Hematopoietic multipotent progenitor cell treated with erythropoietin and hydrocortisone succinate and interleukin-3 and kit ligand, for 8 days (in vitro differentiated cells): ENCODE results near the gene CREB5.
A peak's percentile ranks its signal among the peaks of the same experiment; 100 is the strongest.
"Not testable (repeated sequence)": the region's sequence is repeated elsewhere in the genome, so short reads cannot be mapped to it uniquely, and the experiment has no call there.

Experiments
- DNase-seq: peaks from one replicate; pipeline ENCODE4 v3.0.0-alpha.2; 2015

CREB5 gene

DNA sequence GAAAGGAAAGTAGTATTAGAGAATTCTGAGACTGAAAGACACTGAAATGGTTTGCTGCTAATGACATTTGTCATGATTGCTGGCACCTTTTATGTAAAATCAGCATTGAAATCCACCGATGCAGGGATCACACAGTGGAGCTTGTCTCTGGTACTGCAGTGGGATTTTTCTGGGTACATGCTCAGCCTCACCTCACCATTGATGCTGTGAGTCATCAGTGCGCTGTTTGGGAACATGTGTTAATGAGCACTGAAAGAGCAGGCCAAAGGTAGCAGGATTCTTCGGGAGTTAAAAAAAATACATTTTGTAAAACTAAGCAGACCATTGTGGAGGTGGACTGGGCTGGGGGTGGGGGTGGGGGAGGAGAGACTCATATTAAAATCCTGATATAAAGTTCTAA lies 174.9 kb downstream of the CREB5 start:
- no peak for DNase-seq

DNA sequence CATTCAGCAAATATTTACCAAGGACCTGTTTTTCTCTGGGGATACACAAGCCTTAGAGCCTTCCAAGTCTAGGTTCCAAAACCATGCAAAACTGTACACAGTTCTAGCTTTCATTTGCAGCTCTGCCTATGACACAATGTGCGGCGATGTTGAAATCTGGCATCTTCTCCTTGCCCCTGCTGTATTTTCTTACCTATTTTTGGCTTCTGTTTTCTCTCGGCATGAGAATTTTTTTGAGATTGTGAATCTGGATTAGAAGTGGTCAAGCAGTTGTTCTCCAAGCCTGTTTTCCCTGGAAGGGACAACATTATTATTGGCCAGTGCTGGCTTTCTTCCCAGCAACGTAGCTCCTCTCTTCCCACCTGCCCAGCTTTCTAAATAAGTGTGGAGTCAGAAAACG lies 176.3 kb downstream of the CREB5 start:
- DNase-seq: no peak

DNA sequence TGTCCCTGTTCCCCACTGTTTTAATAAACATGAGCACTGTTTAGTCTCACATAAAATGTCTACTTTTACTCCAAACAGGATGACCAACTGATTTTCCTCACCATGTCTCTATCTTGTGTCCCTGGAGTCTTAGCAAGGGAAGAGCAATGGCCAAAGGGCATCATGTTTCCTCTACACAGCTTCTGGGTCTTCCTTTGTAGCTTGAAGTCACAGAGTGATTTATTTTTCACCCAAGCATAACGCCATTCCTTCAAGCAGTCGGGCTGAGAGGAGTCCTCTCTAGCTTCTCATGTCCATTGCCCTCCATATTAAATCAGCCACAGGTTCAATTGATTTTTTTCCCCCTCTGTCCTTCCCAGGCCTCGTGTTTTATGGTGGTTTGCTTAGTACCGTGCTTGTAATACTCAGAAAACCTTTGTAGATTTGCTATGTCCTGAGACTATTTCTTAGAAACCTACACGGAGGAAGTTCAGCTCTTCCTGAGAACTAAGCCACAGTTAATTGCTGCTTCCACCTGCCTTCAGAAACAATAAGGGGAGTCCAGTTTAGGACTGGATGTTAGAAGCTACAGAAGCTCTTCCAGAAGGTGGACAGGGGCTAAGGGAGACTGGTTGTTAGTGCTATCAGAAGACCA lies 178.8 kb downstream of the CREB5 start:
- no peak for DNase-seq

GRCh38 chr7:28591725-28592349 lies 179.5 kb downstream of the CREB5 start:
- DNase-seq: no peak

GRCh38 chr7:28592861-28593260 lies 180.5 kb downstream of the CREB5 start:
- DNase-seq: no peak

DNA sequence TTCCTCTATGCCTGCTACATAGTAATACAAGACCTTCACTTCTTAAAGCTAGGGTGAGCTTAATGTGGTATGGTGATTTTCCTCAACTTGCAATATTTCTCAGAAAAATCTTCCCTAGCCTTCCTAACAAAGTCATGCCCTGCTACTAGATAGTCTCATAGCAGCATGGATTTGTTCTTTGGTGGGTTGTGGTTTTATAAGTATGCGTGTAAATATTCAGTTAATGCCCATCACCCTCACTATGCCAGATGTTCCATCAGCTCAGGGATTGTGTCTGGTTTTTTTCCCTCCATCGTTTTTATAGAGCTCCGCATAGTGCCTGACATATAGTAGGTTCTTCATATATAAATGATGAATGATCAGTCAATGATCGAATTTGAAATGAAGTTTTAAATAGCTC lies 182.8 kb downstream of the CREB5 start:
- DNase-seq: no peak

- DNase-seq: no peak
Measured at GRCh38 chr7:28595801-28596200, 183.5 kb downstream of the CREB5 start.

GRCh38 chr7:28596245-28596935 lies 184.1 kb downstream of the CREB5 start:
- no peak for DNase-seq

DNA sequence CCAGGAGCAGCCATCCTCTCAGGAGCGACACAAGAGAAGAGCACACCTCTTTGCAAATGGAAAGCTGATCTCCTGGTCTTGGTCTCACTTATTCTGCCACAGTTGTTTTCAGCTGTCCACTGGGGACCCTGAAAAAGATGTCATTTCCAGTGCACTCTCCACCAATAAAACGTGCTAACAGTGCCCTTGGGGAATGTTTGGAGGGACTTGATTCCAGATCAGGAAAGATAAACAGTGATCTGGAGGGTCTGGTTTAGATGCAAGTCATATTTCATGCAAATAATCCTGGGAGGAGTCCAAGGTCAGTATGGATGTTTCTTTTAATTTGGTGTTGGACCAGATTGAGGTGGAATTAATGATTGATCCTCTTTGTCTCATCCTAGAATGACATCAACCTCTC lies 185.0 kb downstream of the CREB5 start:
- no peak for DNase-seq

DNA sequence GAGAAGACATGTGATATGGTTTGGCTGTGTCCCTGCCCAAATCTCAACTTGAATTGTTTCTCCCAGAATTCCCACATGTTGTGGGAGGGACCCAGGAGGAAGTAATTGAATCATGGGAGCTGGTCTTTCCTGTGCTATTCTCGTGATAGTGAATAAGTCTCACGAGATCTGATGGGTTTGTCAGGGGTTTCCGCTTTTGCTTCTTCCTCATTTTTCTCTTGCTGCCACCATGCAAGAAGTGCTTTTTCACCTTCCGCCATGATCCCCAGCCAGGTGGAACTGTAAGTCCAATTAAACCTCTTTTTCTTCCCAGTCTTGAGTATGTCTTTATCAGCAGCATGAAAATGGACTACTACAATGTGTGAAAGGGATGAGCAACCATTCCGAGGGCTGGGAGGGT lies 185.7 kb downstream of the CREB5 start:
- not testable (repeated sequence) for DNase-seq

DNA sequence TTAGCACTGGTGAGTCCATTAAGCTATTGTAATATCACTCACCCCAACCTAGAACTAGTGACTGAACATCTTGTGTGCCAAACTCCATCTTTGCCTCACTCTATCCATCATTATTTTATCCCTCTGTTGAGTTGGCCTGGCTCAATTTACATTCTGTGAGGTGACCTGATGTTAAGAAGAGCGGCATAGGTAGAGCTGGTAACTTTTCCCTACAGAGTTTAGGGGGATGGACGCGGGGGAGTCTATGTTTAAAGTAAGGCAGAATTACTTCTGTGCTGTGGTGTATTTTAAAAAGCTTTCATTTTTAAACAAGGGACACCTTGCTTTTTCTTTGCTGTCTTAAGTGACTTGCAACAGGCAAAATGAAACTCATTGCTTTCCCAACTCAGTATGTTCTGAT lies 186.3 kb downstream of the CREB5 start:
- no peak for DNase-seq

DNA sequence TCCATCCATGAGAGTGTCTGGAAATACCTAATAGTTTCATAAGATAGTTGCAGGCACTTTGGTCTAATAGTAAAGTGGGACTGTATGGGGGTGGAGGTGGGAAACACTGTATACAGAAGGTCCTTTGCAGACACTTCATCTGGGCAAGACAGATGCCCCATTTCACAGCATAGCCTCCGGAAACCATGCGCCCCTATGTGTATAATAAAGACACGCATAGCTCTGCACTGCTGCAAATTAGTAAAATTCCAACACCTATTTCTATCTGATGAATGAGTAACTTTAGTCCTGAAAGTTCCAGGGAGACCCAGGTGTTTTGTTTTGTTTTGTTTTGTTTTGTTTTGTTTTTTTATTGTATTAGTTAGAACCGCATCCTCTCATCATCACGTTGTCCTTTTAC lies 187.1 kb downstream of the CREB5 start:
- no peak for DNase-seq

GRCh38 chr7:28602282-28602681 lies 190.0 kb downstream of the CREB5 start:
- no peak for DNase-seq

DNA sequence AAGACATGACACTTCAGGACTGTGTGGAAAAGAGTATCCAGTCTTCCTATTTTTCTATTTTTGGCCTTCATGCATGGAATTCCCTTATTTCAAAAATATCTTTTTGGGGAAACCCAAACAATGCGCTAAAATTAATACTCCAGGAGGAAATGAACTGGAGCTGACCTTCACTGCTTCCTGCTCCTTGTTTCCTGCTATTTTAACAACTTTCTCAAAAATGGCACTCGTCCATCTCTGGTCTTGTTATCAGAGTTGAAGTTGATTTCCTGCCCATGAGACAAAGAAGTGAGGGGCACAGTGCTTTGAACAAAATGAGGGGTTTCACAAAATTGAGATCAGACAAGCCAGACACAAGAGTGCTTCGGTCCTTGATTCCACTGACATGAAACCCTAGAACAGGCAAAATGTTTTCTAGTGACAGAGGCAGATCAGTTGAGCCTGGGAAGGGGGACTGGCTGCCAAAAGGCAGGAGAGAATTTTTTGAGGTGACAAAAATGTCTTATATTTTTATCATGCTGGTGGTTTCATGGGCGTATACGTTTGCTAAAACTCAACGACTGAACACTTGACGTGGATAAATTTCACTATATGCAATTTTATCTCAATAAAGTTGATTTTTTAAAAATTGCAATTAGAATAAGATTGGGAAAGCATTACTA lies 193.2 kb downstream of the CREB5 start:
- DNase-seq: peak; percentile 60

DNA sequence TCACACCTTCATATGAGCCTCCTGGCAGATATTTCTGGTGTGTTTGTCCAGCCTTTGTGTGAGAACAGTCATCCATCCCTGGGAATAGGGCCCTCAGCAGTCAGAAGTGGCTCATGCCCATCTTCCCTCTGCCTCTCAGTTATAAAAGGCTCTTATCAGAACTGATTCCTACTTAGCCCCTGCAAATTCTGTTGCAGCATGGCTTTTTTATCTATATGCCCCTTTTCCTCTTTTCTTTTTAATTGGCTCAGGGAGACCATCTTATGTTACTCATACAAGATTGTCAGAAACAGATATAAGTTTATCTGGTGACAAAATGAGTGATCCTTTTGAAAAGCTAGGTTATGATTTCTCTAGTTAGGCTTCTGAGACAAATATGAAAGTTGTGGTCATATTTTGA lies 194.1 kb downstream of the CREB5 start:
- peak; percentile 83 for DNase-seq

- no peak for DNase-seq
Measured at GRCh38 chr7:28607855-28608193, 195.5 kb downstream of the CREB5 start.

DNA sequence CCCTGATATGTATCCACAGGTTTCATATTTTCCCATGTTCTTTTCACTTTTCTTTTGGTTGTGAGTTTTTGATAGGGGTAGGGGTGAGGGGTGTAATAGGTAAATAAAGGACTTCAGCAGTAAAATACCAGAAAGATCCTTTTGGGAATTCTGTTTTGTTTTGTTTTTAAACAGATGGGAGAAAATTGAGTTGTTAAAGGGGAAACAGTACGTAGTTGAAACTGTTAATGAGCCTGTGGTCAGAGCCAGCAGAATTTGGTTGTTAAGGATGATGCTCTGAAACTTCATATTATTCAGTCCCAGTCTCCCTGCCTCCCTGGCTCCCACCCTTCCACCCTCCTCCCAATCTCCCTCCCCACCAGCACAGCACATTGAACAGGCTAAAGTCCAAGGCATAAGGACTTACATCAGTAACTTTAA lies 195.9 kb downstream of the CREB5 start:
- no peak for DNase-seq

GRCh38 chr7:28608731-28609130 lies 196.4 kb downstream of the CREB5 start:
- no peak for DNase-seq

DNA sequence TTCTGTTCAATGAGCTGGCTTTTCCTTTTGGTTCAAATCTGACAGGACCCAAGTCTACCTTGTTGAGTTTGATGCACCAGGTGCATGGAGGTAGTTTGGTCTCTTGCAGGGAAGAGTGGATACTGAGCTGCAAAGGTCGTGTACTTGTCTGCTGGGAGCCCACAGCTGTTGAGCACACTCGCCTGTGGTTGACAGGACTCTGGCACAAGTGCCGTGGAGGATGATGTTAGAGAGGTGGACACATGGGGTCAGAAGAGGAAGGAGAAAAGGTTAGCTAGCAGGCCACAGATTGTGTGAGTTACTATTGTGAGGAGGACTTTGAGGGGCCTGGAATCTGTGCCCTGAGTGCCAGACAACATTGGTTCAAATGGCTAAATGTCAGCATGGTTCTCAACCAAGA lies 197.3 kb downstream of the CREB5 start:
- no peak for DNase-seq

DNA sequence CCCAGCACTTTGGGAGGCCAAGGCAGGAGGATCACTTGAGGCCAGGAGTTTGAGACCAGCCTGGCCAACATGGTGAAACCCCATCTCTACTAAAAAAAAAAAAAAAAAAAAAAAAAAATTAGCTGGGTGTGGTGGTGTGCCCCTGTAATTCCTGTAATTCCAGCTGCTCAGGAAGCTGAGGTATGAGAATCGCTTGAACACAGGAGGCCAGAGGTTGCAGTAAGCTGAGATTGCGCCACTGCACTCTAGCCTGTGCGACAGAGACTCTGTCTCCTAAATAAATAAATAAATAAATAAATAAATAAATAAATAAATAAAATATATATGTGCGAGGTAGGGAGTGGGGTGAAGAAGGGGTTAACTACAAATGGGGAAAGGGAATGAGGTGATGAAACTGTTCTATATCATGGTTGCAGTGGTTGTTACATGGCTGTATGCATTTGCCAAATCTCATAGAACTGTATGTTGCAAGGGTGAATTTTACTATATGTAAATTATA lies 199.1 kb downstream of the CREB5 start:
- not testable (repeated sequence) for DNase-seq

DNA sequence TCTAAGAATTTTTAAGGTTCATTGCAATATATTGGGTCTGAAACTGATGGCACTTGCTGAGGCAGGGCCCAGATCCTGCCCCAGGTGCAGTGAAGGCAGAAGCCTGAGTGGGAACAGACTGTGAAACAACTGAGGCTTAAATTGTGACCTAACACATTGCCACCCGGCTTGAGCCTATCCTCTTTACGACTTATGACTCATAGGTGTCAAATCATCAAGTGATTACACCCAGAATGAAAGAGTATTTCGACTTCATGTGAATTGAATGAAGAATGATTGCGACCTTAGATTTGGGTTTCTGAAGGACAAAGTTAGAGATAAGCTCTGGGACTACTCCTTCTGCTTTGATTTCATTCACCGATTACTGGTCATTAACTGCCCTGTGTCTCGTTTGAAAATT lies 200.9 kb downstream of the CREB5 start:
- DNase-seq: no peak

- DNase-seq: no peak
Measured at GRCh38 chr7:28615091-28615490, 202.8 kb downstream of the CREB5 start.

DNA sequence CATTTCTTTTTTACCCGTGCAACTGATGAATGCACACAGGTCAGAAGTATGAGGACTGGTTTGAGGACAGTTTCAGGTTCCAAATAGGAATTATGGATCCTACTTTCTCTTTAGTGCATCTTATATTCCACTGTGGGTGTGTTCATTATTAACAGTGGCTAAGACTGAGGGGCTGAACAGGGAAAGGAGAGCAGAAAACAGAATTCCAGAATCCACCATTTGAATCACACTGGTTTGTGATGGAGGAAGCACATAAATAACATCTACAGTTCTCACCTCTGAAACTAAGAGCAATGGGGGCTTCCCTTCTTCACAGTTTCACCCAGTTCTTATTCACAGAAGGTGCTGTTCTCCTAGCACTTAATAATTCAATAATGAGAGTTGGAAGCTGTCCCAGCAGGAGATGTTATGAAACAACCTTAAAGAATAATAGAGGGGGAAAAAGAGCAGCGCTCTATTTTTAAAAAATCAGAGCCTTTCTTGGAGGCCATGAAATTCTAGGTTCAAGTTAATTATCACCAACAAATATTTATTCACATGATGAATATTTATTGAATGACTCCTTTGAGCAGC lies 205.1 kb downstream of the CREB5 start:
- no peak for DNase-seq

DNA sequence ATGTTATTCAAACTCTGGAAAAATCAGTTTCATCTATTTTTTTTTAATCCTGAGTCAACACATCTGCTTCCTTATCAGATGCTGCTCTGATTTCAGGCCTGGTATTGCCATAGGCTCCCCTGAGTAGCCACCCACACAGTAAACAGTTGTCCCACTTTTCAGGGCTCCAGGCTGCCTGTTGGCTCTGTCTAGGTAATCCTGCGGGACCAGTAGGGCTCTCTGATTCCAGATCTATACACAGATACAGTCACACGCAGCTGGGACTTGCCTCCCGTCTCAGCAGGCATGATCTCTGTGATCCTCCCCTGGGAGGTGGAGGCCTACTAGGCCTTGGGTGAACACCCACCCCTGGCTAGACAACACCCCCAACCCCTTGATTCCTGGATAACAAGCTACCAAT lies 206.1 kb downstream of the CREB5 start:
- no peak for DNase-seq
